Measurements from ENCODE around the gene RANBP17.

DNA sequence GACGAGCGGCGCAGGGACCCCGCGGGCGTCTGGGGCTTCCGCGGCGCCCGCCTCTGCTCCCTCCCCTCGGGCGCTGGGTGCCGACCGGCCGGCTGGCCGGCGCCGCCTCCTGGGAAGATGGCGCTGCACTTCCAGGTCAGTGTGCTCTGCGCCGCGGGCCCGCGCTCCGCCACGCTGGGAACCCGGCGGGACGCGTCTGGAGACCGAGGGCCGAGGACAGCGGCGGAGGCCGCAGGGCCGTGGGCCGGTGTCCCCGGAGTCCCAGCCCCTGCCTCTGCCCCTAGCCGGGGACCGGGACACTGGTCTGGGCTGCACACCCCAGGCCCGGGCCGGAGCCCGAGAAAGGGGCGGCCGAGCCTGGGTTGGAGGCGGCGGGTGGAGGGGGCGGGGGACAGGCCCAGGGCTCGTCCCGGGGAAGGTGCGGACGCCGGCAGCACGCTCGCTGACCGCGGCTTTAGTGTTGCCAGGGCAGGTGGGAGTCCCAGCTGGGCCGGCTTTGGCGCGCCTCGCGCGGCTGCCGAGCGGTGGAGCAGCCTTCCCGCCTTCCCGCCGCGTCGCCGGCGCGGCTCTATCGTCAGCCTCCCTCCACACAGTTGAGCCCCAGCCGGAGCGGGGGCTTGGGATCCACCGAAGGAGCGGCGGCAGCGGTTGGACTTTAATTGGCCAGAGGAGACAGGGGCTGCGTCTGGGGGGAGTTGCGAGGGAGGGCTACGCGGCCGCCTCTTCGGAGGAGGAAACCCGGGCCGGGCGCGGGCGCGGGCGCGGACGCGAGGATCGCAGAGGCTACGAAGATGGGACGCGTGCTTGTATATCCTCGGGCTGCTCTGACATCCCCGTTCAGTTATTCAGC, at the start of gene RANBP17:
- TF ChIP-seq, protein P1, sequence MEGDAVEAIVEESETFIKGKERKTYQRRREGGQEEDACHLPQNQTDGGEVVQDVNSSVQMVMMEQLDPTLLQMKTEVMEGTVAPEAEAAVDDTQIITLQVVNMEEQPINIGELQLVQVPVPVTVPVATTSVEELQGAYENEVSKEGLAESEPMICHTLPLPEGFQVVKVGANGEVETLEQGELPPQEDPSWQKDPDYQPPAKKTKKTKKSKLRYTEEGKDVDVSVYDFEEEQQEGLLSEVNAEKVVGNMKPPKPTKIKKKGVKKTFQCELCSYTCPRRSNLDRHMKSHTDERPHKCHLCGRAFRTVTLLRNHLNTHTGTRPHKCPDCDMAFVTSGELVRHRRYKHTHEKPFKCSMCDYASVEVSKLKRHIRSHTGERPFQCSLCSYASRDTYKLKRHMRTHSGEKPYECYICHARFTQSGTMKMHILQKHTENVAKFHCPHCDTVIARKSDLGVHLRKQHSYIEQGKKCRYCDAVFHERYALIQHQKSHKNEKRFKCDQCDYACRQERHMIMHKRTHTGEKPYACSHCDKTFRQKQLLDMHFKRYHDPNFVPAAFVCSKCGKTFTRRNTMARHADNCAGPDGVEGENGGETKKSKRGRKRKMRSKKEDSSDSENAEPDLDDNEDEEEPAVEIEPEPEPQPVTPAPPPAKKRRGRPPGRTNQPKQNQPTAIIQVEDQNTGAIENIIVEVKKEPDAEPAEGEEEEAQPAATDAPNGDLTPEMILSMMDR (conservative IDR thresholded peaks at IDR 0.05; ENCODE audit: low read depth in 2 of 2), result no peak
- no peak for TF ChIP-seq EZH2phosphoT487 (IDR thresholded peaks at IDR 0.05; ENCODE audit: unreplicated experiment)

Measured in GM23338 (cell line).